GM23338 (cell line): ENCODE data around the gene RPS6KA5. TPM values are rescaled to one million over a fixed set of nuclear protein-coding genes. Genes with fewer than 3 reads are reported as not detected.

Experiments
- ATAC-seq: fragments of 200-7000 bp; cut with Tn5 transposase; 3 replicates; pipeline ENCODE4 v1.9.1; 2020
- DNase-seq: peaks from one replicate; pipeline ENCODE4 v3.0.0-alpha.2; 2015; ENCODE audit warnings: low spot score
- H2AFZ ChIP-seq: fragments of 200-600 bp; sonication (generic); 2 replicates; pipeline ENCODE4 v1.8.0; 2016; ENCODE audit warnings: antibody characterized with exemption, mild to moderate bottlenecking, moderate library complexity
- H3F3A ChIP-seq: fragments of 200-600 bp; sonication (generic); replicated peaks from 2 replicates; pipeline ENCODE4 v1.8.0; 2017; ENCODE audit warnings: antibody characterized with exemption, mixed run types, low read depth
- H3K27ac ChIP-seq: fragments of 200-600 bp; sonication (generic); 2 replicates; pipeline ENCODE4 v1.6.1; 2016; ENCODE audit warnings: low read depth
- H3K27me3 ChIP-seq: fragments of 200-600 bp; sonication (generic); 2 replicates; pipeline ENCODE4 v1.8.0; 2016; ENCODE audit warnings: mild to moderate bottlenecking, mixed run types, moderate library complexity; ENCODE audit not compliant: insufficient read depth
- H3K36me3 ChIP-seq: fragments of 200-600 bp; sonication (generic); 2 replicates; pipeline ENCODE4 v1.8.0; 2016; ENCODE audit warnings: mild to moderate bottlenecking; ENCODE audit not compliant: insufficient read depth
- H3K4me1 ChIP-seq: fragments of 200-600 bp; sonication (generic); 2 replicates; pipeline ENCODE4 v1.8.0; 2016; ENCODE audit warnings: mild to moderate bottlenecking, moderate library complexity; ENCODE audit not compliant: insufficient read depth
- H3K4me2 ChIP-seq: fragments of 200-600 bp; sonication (generic); 2 replicates; pipeline ENCODE4 v1.7.1; 2017; ENCODE audit warnings: mixed run types
- H3K4me3 ChIP-seq: fragments of 200-600 bp; sonication (generic); 2 replicates; pipeline ENCODE4 v1.6.1; 2016; ENCODE audit warnings: mixed run types
- H3K79me2 ChIP-seq: fragments of 200-600 bp; sonication (generic); replicated peaks from 2 replicates; pipeline ENCODE4 v1.8.0; 2017; ENCODE audit warnings: mild to moderate bottlenecking; ENCODE audit not compliant: insufficient read depth
- H3K9me2 ChIP-seq: fragments of 200-600 bp; sonication (generic); 2 replicates; pipeline ENCODE4 v1.8.0; 2017; ENCODE audit not compliant: insufficient read depth
- H4K20me1 ChIP-seq: fragments of 200-600 bp; sonication (generic); replicated peaks from 2 replicates; pipeline ENCODE4 v1.8.0; 2017; ENCODE audit warnings: mild to moderate bottlenecking; ENCODE audit not compliant: insufficient read depth
- H3K27ac Mint-ChIP-seq: 2 replicates; pipeline ENCODE4 v1.8.0; 2020; ENCODE audit warnings: inconsistent platforms, mild to moderate bottlenecking, moderate library complexity, mixed read lengths
- H3K27me3 Mint-ChIP-seq: 3 replicates; pipeline ENCODE4 v1.8.0; 2022; ENCODE audit warnings: low read depth, mild to moderate bottlenecking, moderate library complexity, mixed read lengths, inconsistent platforms; ENCODE audit not compliant: insufficient read depth, poor library complexity
- H3K36me3 Mint-ChIP-seq: 3 replicates; pipeline ENCODE4 v1.8.0; 2021; ENCODE audit warnings: low read depth, mild to moderate bottlenecking, inconsistent platforms, moderate library complexity, mixed read lengths
- H3K4me1 Mint-ChIP-seq: 3 replicates; pipeline ENCODE4 v1.8.0; 2020; ENCODE audit warnings: mild to moderate bottlenecking, inconsistent platforms, mixed read lengths
- H3K4me3 Mint-ChIP-seq: 3 replicates; pipeline ENCODE4 v1.8.0; 2021; ENCODE audit warnings: moderate library complexity, mild to moderate bottlenecking, inconsistent platforms, mixed read lengths
- H3K9me3 Mint-ChIP-seq: 3 replicates; pipeline ENCODE4 v1.8.0; 2020; ENCODE audit warnings: moderate library complexity, mild to moderate bottlenecking, inconsistent platforms, mixed read lengths
- CREB1 ChIP-seq: fragments of 250-450 bp; sonication (Bioruptor Pico); IDR thresholded peaks from 2 replicates; pipeline ENCODE4 v1.5.0; 2020; ENCODE audit warnings: low read depth, mild to moderate bottlenecking, moderate library complexity
- ETS1 ChIP-seq: IDR thresholded peaks from 2 replicates; pipeline ENCODE4 v1.6.1; 2016; ENCODE audit warnings: antibody characterized with exemption
- EZH2 ChIP-seq: fragments of 200-600 bp; sonication (generic); IDR thresholded peaks from one replicate; pipeline ENCODE4 v1.8.0; 2017; ENCODE audit warnings: antibody characterized with exemption, mild to moderate bottlenecking, low read depth; ENCODE audit not compliant: unreplicated experiment
- JUNB ChIP-seq: IDR thresholded peaks from one replicate; pipeline ENCODE4 v1.6.1; 2016; ENCODE audit warnings: antibody characterized with exemption; ENCODE audit not compliant: unreplicated experiment
- NANOG ChIP-seq: IDR thresholded peaks from 2 replicates; pipeline ENCODE4 v1.6.1; 2016; ENCODE audit warnings: antibody characterized with exemption, borderline replicate concordance
- STAT1 ChIP-seq: IDR thresholded peaks from one replicate; pipeline ENCODE4 v1.6.1; 2016; ENCODE audit warnings: antibody characterized with exemption; ENCODE audit not compliant: unreplicated experiment
- ZNF114 ChIP-seq: fragments of 250-450 bp; sonication (Bioruptor Pico); IDR thresholded peaks from 2 replicates; pipeline ENCODE4 v1.5.0; 2020; ENCODE audit warnings: mild to moderate bottlenecking, moderate library complexity
- ZNF331 ChIP-seq: fragments of 250-450 bp; sonication (Bioruptor Pico); IDR thresholded peaks from 2 replicates; pipeline ENCODE4 v1.5.0; 2020; ENCODE audit warnings: low read depth, mild to moderate bottlenecking, moderate library complexity
- ZNF462 ChIP-seq: fragments of 250-450 bp; sonication (Bioruptor Pico); IDR thresholded peaks from 2 replicates; pipeline ENCODE4 v1.5.0; 2020; ENCODE audit warnings: mild to moderate bottlenecking, moderate library complexity
- polyA plus RNA-seq: library from polyadenylated mRNA; unstranded; fragments of >200 nt; fragmentation: Nextera tagmentation; extraction: Ambion mirVana; gene quantifications from 2 replicates; pipeline ENCODE4 v1.2.1, GENCODE V29; 2016
- total RNA-seq: library from RNA; depleted of rRNA; stranded (reverse); fragments of >200 nt; shearing (Covaris generic); gene quantifications from 2 replicates; pipeline ENCODE4 v1.2.3, GENCODE V29; 2014

The RPS6KA5 gene
- total and polyA plus RNA-seq, 2 experiments from 2014 or later = 2.1 to 2.4 TPM

- no peak for TF ChIP-seq ZNF462
- TF ChIP-seq JUNB = no peak
Observed at GRCh38 chr14:91040545-91040944, 19.9 kb downstream of the RPS6KA5 start (continued).

- Histone ChIP-seq H3F3A (no peaks in the 10 kb centered on the region), H3K36me3 (no peaks in the 10 kb centered on the region; the same call in 1 of the 2 replicates), H3K4me1 (no peaks in the 10 kb centered on the region), H4K20me1 (no peaks in the 10 kb centered on the region; the same call in 1 of the 2 replicates), H3K27me3 (no peaks in the 10 kb centered on the region), H3K27ac (no peak overlapping the region), H3K79me2 (no peaks in the 10 kb centered on the region), H3K4me3 (no peak overlapping the region), H3K4me2 (no peak overlapping the region), H3K9me2 (no peaks in the 10 kb centered on the region), H2AFZ (no peak overlapping the region)
- Mint-ChIP-seq H3K27ac (no peak overlapping the region), H3K36me3 (no peaks in the 10 kb centered on the region), H3K27me3 (no peaks in the 10 kb centered on the region), H3K9me3 (no peaks in the 10 kb centered on the region), H3K4me1 (peaks cover 4% of the 10 kb centered on the region; the same call in 2 of the 3 replicates), H3K4me3 (no peak overlapping the region)
- ATAC-seq (no peak), DNase-seq (no peak)
- no peak for TF ChIP-seq JUNB
- TF ChIP-seq ZNF462 = no peak
- no peak for TF ChIP-seq CREB1
- no peak for TF ChIP-seq ZNF114 (CRISPR knock-in tag)
- no peak for TF ChIP-seq NANOG
- TF ChIP-seq ZNF331 (CRISPR knock-in tag) = no peak
- TF ChIP-seq STAT1 = no peak
- TF ChIP-seq ETS1 = no peak
- no peak for TF ChIP-seq EZH2
Observed at GRCh38 chr14:91038439-91038838, 22.0 kb downstream of the RPS6KA5 start.
